HG03108 (cell line): ENCODE data around the gene TJAP1.
A peak's percentile ranks its signal among the peaks of the same experiment; 100 is the strongest.
"Not testable (repeated sequence)": the region's sequence is repeated elsewhere in the genome, so short reads cannot be mapped to it uniquely, and the experiment has no call there.

Experiments used
- ATAC-seq: cut with Tn5 transposase; IDR thresholded peaks from one replicate; pipeline ENCODE4 v1.9.1; 2021; ENCODE audit warnings: moderate library complexity; ENCODE audit not compliant: unreplicated experiment

TJAP1 gene

GRCh38 chr6:43452896-43453295 lies 24.5 kb upstream of the TJAP1 start:
- ATAC-seq = no peak

- no peak for ATAC-seq
These were observed 23.5 kb upstream of the TJAP1 start for GRCh38 chr6:43453831-43454230.

- peak; percentile 58 for ATAC-seq
These were observed 23.1 kb upstream of the TJAP1 start for GRCh38 chr6:43454290-43454695.

GRCh38 chr6:43454696-43455530 lies 22.5 kb upstream of the TJAP1 start:
- ATAC-seq = no peak

DNA sequence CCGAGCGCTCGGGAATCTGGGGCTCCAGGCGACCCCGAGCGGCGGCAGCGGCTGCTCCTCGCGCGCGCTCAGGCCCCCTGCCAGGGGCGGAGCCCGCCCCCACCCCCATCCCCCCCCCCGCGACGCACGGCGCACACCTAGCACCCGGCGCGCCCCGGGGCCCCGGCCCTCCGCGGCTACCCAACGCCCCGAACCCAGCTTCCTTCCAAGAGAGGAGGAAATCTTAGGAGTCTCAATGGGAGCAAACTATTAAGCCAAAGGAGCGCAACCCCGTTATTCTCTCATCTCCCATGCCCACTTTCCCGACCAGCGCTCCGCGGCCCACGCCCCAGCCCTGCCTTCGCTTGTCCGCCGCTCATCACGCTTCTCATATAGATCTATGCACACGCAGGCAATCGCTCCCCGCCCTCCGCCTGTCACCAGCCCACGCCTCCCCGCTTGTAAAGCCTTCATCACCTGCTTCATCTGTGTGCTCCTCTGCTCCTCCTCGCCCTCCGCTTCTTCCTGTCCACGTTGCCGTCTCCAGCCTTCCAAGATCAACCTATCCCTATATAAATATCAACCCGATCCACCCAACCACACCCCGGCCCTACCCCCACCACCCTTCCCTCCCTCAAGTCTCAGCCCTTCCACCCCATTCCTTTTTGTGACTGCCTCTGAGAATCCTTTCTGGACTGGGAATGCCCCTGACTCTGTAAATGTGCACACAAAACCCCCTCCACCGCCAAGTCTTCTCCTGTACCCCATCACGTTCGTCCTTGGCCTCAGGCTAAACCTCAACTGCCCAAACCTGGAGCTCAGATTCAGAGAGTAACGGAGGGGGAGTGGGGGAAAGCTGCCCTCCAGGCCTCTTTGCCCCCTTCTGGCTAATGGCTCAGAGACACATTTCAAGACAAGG lies 21.6 kb upstream of the TJAP1 start, which contains the start of gene DLK2:
TSS of gene DLK2 (minus strand) at position 18 of the 898 bp plus-strand sequence. CDS start 723 bp downstream, outside the sequence.
- no peak for ATAC-seq

GRCh38 chr6:43457643-43458042 lies 19.7 kb upstream of the TJAP1 start:
- ATAC-seq = no peak

DNA sequence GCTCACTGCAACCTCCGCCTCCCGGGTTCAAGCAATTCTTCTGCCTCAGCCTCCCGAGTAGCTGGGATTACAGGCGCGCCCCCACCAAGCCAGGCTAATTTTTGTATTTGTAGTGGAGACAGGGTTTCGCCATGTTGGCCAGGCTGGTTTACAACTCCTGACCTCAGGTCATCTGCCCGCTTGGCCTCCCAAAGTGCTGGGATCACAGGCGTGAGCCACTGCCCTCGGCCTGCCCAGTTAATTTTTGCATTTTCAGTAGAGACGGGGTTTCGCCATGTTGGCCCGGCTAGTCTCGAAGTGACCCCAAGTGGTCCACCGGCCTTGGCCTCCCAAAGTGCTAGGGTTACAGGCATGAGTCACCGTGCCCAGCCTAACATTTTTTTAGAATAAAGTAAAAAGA lies 19.2 kb upstream of the TJAP1 start:
- ATAC-seq = not testable (repeated sequence)

GRCh38 chr6:43459535-43459934 lies 17.8 kb upstream of the TJAP1 start:
- ATAC-seq = no peak

DNA sequence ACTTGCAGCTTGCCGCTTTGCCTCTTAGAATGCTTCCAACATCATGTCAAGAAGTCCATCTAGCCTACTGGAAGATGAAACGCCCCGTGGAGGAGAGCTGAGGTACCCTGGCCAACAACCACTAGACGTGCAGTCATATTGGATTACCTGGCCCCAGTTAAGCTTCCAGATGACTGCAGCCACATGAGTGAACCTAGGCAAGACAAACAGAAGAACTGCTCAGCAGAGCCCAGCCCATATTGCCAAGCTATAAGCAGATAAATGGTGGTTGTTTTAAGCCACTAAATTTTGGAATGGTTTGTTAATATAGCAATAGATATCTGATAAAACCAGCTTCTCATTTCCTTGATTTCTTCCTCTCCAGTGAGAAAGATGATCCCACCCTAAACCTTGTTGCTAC lies 17.3 kb upstream of the TJAP1 start:
- no peak for ATAC-seq

- ATAC-seq = no peak
These were observed 15.4 kb upstream of the TJAP1 start for GRCh38 chr6:43461936-43462335.

GRCh38 chr6:43464337-43464736 lies 13.0 kb upstream of the TJAP1 start:
- no peak for ATAC-seq

GRCh38 chr6:43465948-43466347 lies 11.4 kb upstream of the TJAP1 start:
- no peak for ATAC-seq

GRCh38 chr6:43467265-43467664 lies 10.1 kb upstream of the TJAP1 start:
- ATAC-seq = not testable (repeated sequence)

DNA sequence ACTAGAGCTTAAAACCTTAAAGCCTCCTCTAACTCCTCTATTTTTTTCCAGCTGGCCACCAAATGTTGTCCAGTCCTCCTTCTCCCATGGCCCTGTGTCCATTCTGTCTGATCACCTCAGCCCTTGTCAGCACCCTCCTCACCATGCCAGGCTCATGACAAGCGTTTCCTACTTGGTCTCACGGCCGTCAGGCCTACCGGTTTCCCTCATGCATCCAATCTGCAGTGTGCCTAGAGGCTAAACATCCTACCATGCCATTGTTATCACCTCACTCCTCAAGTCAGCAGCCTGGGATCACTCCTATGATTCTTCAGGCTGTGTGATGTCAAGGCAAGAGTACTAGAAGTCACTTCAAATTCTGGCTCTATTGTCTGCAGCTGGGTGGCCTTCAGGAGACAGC lies 9.6 kb upstream of the TJAP1 start:
- no peak for ATAC-seq

GRCh38 chr6:43468240-43468639 lies 9.1 kb upstream of the TJAP1 start:
- no peak for ATAC-seq

DNA sequence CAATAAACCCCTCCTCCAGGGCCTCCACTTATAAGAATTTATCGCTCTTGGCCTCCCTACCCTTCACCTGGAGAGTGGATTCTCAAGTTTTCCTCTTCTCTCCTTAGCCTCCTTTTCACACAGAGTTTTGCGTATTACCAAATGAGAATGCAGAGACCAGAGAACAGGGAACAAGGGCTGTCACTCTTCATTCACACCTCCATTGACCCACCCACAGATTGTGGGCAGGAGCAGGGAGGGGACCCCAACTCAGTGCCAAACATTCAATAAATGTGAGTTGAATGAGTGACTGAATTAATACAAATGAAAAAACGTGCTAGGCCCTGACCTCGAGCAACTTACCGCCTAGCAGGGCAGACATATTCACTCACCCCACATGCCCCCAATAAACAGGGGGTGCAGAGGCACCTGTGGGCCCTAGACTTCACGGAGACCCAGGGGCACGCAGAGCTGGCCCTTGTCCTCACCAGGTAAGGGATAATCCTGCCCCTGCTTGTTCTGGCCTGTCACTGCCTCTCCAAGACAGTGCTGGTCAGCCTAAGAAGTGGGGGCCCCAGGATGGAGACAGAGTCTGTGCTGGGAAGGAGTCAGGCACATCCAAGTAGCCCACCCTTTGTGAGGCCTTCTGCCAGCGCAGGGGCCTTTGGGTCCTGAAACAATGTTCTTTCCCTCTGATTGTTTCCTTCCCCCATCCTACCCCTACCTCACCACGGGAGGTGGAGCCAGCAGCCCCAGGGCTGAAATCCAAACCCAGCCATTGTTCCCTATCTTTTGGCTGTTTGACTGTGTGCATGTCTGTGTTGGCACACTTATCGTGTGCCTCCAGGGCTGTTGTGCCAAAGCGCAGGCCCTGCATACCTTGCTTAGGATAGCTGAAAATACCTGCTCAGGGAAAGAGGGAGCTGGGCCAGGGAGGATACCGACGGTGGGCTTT lies 8.4 kb upstream of the TJAP1 start:
- ATAC-seq = no peak

- ATAC-seq = no peak
These were observed 7.4 kb upstream of the TJAP1 start for GRCh38 chr6:43469947-43470346.

DNA sequence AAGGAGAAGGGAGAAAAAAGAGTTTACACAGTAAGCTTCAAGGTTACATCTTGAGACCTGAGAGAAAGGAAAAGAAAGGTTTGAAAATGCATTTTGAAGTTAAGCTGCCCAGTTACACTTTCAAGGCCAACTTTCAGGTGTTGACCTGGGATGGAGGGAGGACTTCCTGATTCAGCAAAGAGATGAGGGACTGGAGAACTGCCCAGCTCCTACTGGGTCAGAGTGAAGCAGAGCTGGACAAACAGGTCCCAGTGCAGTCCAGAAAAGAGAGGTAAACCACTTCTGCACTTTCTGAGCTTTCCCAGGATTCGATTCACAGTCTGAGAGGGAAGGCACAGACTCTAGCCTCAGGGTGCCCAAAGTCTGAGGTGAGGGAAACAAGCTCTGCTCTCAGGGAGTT lies 6.0 kb upstream of the TJAP1 start:
- ATAC-seq = no peak

GRCh38 chr6:43472515-43472914 lies 4.9 kb upstream of the TJAP1 start:
- no peak for ATAC-seq

- ATAC-seq = no peak
These were observed 1.9 kb upstream of the TJAP1 start for GRCh38 chr6:43475516-43475915.

DNA sequence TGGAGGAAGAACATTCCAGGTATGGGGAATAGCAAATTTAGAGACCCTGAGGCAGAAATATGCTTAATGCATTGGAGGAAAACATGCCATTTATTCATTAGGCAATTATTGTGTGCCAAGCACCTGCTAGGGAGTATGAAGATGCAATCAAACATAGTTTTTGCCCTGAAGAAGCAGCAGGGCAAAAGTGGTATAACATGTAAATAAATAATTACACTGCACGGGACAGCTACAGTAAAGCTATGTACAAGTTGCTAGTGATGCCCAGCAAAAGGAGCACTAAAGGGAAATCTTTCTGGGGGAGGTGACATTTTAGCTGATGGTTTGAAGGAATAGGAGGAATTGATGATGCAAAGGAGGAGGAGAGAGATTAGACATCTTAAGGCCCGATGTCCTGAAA lies 624 bp upstream of the TJAP1 start:
- no peak for ATAC-seq
